ENCODE results near the gene TRIB2. TPM values are rescaled to one million over a fixed set of nuclear protein-coding genes. Genes with fewer than 3 reads are reported as not detected.

The TRIB2 gene
- total and polyA plus RNA-seq, 2 donors (not counting 3 experiments of a cell fraction or from before 2014, with no cell fraction given) = 15.8 to 20.5 TPM

GRCh38 chr2:12721566-12722446, 5.1 kb downstream of the TRIB2 start:
- Histone ChIP-seq H3K79me2 (ENCODE audit: control insufficient read depth, insufficient read depth, low read length) (no peaks in the 10 kb centered on the region), H2AFZ (ENCODE audit: low read depth, low read length) (no peak overlapping the region), H3K9ac (replicated peaks; ENCODE audit: extremely low read depth, insufficient read depth, low read length) (no peak overlapping the region), H3K27me3 (ENCODE audit: control insufficient read depth in 2 of 2, insufficient read depth in 2 of 2, low read length in 2 of 2) (no peaks in the 10 kb centered on the region), H3K9me1 (replicated peaks; ENCODE audit: control insufficient read depth, extremely low read depth, insufficient read depth, low read length) (no peaks in the 10 kb centered on the region), H3K27ac (ENCODE audit: insufficient read depth, low read depth, low read length) (no peak overlapping the region), H3K9me3 (replicated peaks; ENCODE audit: control insufficient read depth, insufficient read depth, low read length) (no peaks in the 10 kb centered on the region), H3K4me2 (ENCODE audit: insufficient read depth, low read length) (no peak overlapping the region), H3K36me3 (ENCODE audit: control insufficient read depth in 2 of 2, extremely low read depth in 1 of 2, insufficient read depth in 2 of 2, low read length in 2 of 2) (peaks cover 0 to 11% of the 10 kb centered on the region in 2 experiments), H4K20me1 (replicated peaks; ENCODE audit: control insufficient read depth, extremely low read depth, insufficient read depth, low read length) (no peaks in the 10 kb centered on the region), H3K4me3 (replicated peaks in 1 of 3; ENCODE audit: insufficient read depth in 1 of 3, low read depth in 1 of 3, low read length in 3 of 3) (no peak overlapping the region), H3K4me1 (ENCODE audit: control insufficient read depth, extremely low read depth, insufficient read depth, low read length) (peaks cover 8% of the 10 kb centered on the region)
- DNase-seq (ENCODE audit: low read depth, low spot score) (no peak), FAIRE-seq (peak; percentile 49)
- BruUV-seq (replicated peaks) = no TSS peak
- no peak for TF ChIP-seq CTCF (IDR thresholded peaks at IDR 0.05; ENCODE audit: extremely low read depth in 1 of 2, insufficient read depth in 1 of 2, low read depth in 1 of 2, low read length in 2 of 2)
- TF ChIP-seq POLR2A (IDR thresholded peaks at IDR 0.05; ENCODE audit: low read depth, low read length) = no peak
- TF ChIP-seq JUN (IDR thresholded peaks at IDR 0.05; ENCODE audit: borderline replicate concordance, insufficient read depth, insufficient read length, low read depth) = no peak
- no peak for TF ChIP-seq GATA2 (IDR thresholded peaks at IDR 0.05; ENCODE audit: insufficient read depth, insufficient read length, low read depth, low read length)
- TF ChIP-seq POLR2AphosphoS5 (IDR thresholded peaks at IDR 0.05; ENCODE audit: insufficient read depth, low read depth, low read length) = no peak
- no peak for TF ChIP-seq FOS (IDR thresholded peaks at IDR 0.05; ENCODE audit: borderline replicate concordance, insufficient read depth, low read length)
- no peak for TF ChIP-seq EZH2 (IDR thresholded peaks at IDR 0.05; ENCODE audit: borderline replicate concordance, low read depth, low read length, severe bottlenecking)
- dilution Hi-C loops (cut with MboI; ENCODE audit: extremely low pct_ligation_motif_present, low sequenced_read_pairs) (loop anchor here (25.0 kb wide), 1 partner anchor 160 kb away; no protein-coding TSS in a partner anchor), intact Hi-C loops (cut with micrococcal nuclease) (no loop called here)
- ChIA-PET CTCF (interaction anchor here (1.2 to 3.4 kb wide), 3 partner anchors 16 to 285 kb away, joined by 3 to 61 read pairs (median 36); no protein-coding TSS in a partner anchor), POLR2A (no interaction called here)
